HCT116 (cell line): ENCODE measurements around the gene ATCAY. TPM values are rescaled to one million over a fixed set of nuclear protein-coding genes. Genes with fewer than 3 reads are reported as not detected.

Experiments used
- ATAC-seq: fragments of 200-7000 bp; cut with Tn5 transposase; 2 replicates; pipeline ENCODE4 v1.9.1; 2020; ENCODE audit warnings: mild to moderate bottlenecking, moderate library complexity
- BruUV-seq: library from RNA; stranded (reverse); fragments of 400-500 nt; replicated peaks from 2 replicates; lab custom pipeline; 2021; lab: Mats Ljungman, UMichigan
- CTCF ChIA-PET: fragments of 300-600 bp; sonication (Branson Sonifier 250); formaldehyde crosslinking; loops from one replicate; lab custom pipeline; 2021; ENCODE audit warnings: antibody characterized with exemption; lab: Charles Lee
- POLR2A ChIA-PET: fragments of 300-600, 350-600 bp; sonication (Branson Sonifier 250); formaldehyde crosslinking; loops from one replicate; lab custom pipeline; 2021; ENCODE audit warnings: antibody characterized with exemption; lab: Charles Lee
- RAD21 ChIA-PET, 2 experiments: fragments of 300-600 bp; sonication (Branson Sonifier 250); formaldehyde crosslinking; loops; one replicate each; lab custom pipeline; 2023; ENCODE audit warnings: low total read pairs in 2 of 2; ENCODE audit not compliant: uncharacterized antibody in 2 of 2, unreplicated experiment in 2 of 2, low non-redundant PET in 1 of 2; lab: Charles Lee
- DNase-seq: peaks from one replicate; pipeline ENCODE4 v3.0.0-alpha.2; 2010; ENCODE audit warnings: low read depth, low spot score
- H2AFZ ChIP-seq: fragments of 200-600 bp; shearing (Covaris generic), sonication (generic); 2 replicates; pipeline ENCODE4 v1.6.1; 2017; ENCODE audit warnings: low read depth, mixed run types, mixed read lengths, antibody characterized with exemption, low read length; ENCODE audit not compliant: poor library complexity, severe bottlenecking
- H3K27ac ChIP-seq: 2 replicates; pipeline ENCODE4 v1.5.1; 2012; ENCODE audit warnings: low read depth, low read length
- H3K27me3 ChIP-seq: fragments of 200-600 bp; sonication (generic); 2 replicates; pipeline ENCODE4 v1.6.1; 2016; ENCODE audit warnings: mixed run types, low read length, mixed read lengths; ENCODE audit not compliant: insufficient read depth
- H3K36me3 ChIP-seq, 2 experiments: fragments of 200-500 bp in 1 of 2; fragments of 200-600 bp in 1 of 2; sonication (Bioruptor generic) in 1 of 2; sonication (generic) in 1 of 2; 2 replicates each; pipeline versions ENCODE4 v1.5.1 to v1.6.1; 2014 to 2016; ENCODE audit warnings: low read length in 2 of 2, inconsistent platforms in 1 of 2, mixed read lengths in 1 of 2, mixed run types in 1 of 2; ENCODE audit not compliant: insufficient read depth in 2 of 2, control insufficient read depth in 1 of 2
- H3K4me1 ChIP-seq, 2 experiments: fragments of 200-600 bp in 1 of 2; sonication (generic) in 1 of 2; 2 replicates each; pipeline versions ENCODE4 v1.5.1 to v1.6.1; 2012 to 2017; ENCODE audit warnings: low read length in 2 of 2, inconsistent platforms in 1 of 2, mild to moderate bottlenecking in 1 of 2, mixed read lengths in 1 of 2, mixed run types in 1 of 2, moderate library complexity in 1 of 2; ENCODE audit not compliant: insufficient read depth in 2 of 2, control insufficient read depth in 1 of 2
- H3K4me2 ChIP-seq: fragments of 200-600 bp; sonication (generic); 2 replicates; pipeline ENCODE4 v1.6.1; 2017; ENCODE audit warnings: mixed run types, low read length, mixed read lengths
- H3K4me3 ChIP-seq, 2 experiments: fragments of 200-600 bp in 1 of 2; sonication (generic) in 1 of 2; replicated peaks in 1 of 2; 2 replicates each; pipeline ENCODE4 v1.5.1; 2011 to 2016; ENCODE audit warnings: low read length in 2 of 2, control low read depth in 1 of 2, low read depth in 1 of 2, mild to moderate bottlenecking in 1 of 2, mixed read lengths in 1 of 2, mixed run types in 1 of 2
- H3K79me2 ChIP-seq: fragments of 200-600 bp; sonication (generic); 2 replicates; pipeline ENCODE4 v1.6.1; 2017; ENCODE audit warnings: mild to moderate bottlenecking, mixed run types, low read length, moderate library complexity, mixed read lengths; ENCODE audit not compliant: insufficient read depth
- H3K9ac ChIP-seq: fragments of 200-600 bp; sonication (generic); 2 replicates; pipeline ENCODE4 v1.6.1; 2016; ENCODE audit warnings: low read length, mixed read lengths
- H3K9me2 ChIP-seq: fragments of 200-600 bp; sonication (generic), shearing (Covaris generic); 2 replicates; pipeline ENCODE4 v1.6.1; 2017; ENCODE audit warnings: mixed run types, mild to moderate bottlenecking, moderate library complexity; ENCODE audit not compliant: insufficient read depth
- H3K9me3 ChIP-seq, 2 experiments: fragments of 200-500 bp in 1 of 2; fragments of 200-600 bp in 1 of 2; sonication (Bioruptor generic) in 1 of 2; sonication (generic) in 1 of 2; 2 replicates each; pipeline ENCODE4 v1.6.1; 2014 to 2017; ENCODE audit warnings: low read length in 2 of 2, mixed read lengths in 2 of 2, inconsistent platforms in 1 of 2, low read depth in 1 of 2, mild to moderate bottlenecking in 1 of 2, mixed run types in 1 of 2, moderate library complexity in 1 of 2; ENCODE audit not compliant: control insufficient read depth in 1 of 2, insufficient read depth in 1 of 2
- H4K20me1 ChIP-seq: fragments of 200-600 bp; sonication (generic), shearing (Covaris generic); 2 replicates; pipeline ENCODE4 v1.6.1; 2017; ENCODE audit warnings: mixed run types, mild to moderate bottlenecking, moderate library complexity; ENCODE audit not compliant: insufficient read depth
- CBX3 ChIP-seq: IDR thresholded peaks from 2 replicates; pipeline ENCODE4 v1.6.1; 2012; ENCODE audit warnings: low read depth
- CEBPB ChIP-seq: IDR thresholded peaks from 2 replicates; pipeline ENCODE4 v1.6.1; 2012; ENCODE audit warnings: low read depth
- EZH2 ChIP-seq: fragments of 200-600 bp; sonication (generic); IDR thresholded peaks from 2 replicates; pipeline ENCODE4 v1.6.1; 2017; ENCODE audit warnings: antibody characterized with exemption, mixed run types
- FOSL1 ChIP-seq: IDR thresholded peaks from 2 replicates; pipeline ENCODE4 v1.6.1; 2012; ENCODE audit warnings: low read depth
- JUND ChIP-seq: IDR thresholded peaks from 2 replicates; pipeline ENCODE4 v1.6.1; 2012
- POLR2AphosphoS5 ChIP-seq: IDR thresholded peaks from 2 replicates; pipeline ENCODE4 v1.6.1; 2011; ENCODE audit warnings: mild to moderate bottlenecking, low read depth, low read length, moderate library complexity
- RAD21 ChIP-seq: IDR thresholded peaks from 2 replicates; pipeline ENCODE4 v1.6.1; 2012; ENCODE audit warnings: low read depth, mild to moderate bottlenecking
- SIN3A ChIP-seq: IDR thresholded peaks from 2 replicates; pipeline ENCODE4 v1.6.1; 2012; ENCODE audit warnings: low read depth
- SRF ChIP-seq: IDR thresholded peaks from 2 replicates; pipeline ENCODE4 v1.6.1; 2012; ENCODE audit warnings: low read depth
- YY1 ChIP-seq: IDR thresholded peaks from 2 replicates; pipeline ENCODE4 v1.6.1; 2011; ENCODE audit warnings: low read length, low read depth, moderate library complexity, mild to moderate bottlenecking; ENCODE audit not compliant: insufficient replicate concordance; ENCODE audit errors: extremely low read depth
- ZFX ChIP-seq: fragments of 450-650 bp; IDR thresholded peaks from 2 replicates; pipeline ENCODE4 v1.6.1; 2017
- ZNF274 ChIP-seq: fragments of 200-500 bp; sonication (Bioruptor generic); IDR thresholded peaks from 2 replicates; pipeline ENCODE4 v1.6.1; 2014; ENCODE audit warnings: mild to moderate bottlenecking, low read depth, low read length, inconsistent platforms
- intact Hi-C: fragments of 100-400 bp; cut with micrococcal nuclease; formaldehyde crosslinking; loops from 2 replicates; pipeline ENCODE4 v1.10.0; 2022
- total RNA-seq: library from RNA; stranded (reverse); gene quantifications from one replicate; pipeline ENCODE4 v1.2.1, GENCODE V29; 2021; ENCODE audit not compliant: unreplicated experiment
- TF ChIP-seq, protein P1 (sequence below): IDR thresholded peaks from 2 replicates; pipeline ENCODE4 v1.6.1; 2012; ENCODE audit warnings: low read depth

The ATCAY gene
- total RNA-seq, 1 experiment from 2014 or later = not detected

- DNase-seq = peak; percentile 39
- POLR2A ChIA-PET = interaction anchor here (1.1 to 3.0 kb wide), 3 partner anchors 117 to 134 kb away, joined by 4 to 13 read pairs (median 4); partner anchors contain the start of genes DAPK3 and EEF2
- H3K36me3 ChIP-seq = no peaks in the 10 kb centered on the region
- H3K9me3 ChIP-seq = no peaks in the 10 kb centered on the region
- RAD21 ChIA-PET = interaction anchor here in 1 of 2 experiments (2.3 kb wide), 1 partner anchor 120 kb away, joined by 7 read pairs; the partner anchor contains the start of gene DAPK3
- H2AFZ ChIP-seq = no peak overlapping the region
- ATAC-seq = peak; percentile 61
- H4K20me1 ChIP-seq = no peaks in the 10 kb centered on the region
- H3K9ac ChIP-seq = no peak overlapping the region
- TF ChIP-seq ZNF274 (no peak), SRF (no peak), JUND (no peak; the same call in 1 of the 2 replicates), FOSL1 (no peak), CEBPB (no peak), CBX3 (no peak), POLR2AphosphoS5 (no peak), SIN3A (no peak), RAD21 (no peak), YY1 (no peak), EZH2 (no peak), ZFX (no peak)
- TF ChIP-seq, protein P1, sequence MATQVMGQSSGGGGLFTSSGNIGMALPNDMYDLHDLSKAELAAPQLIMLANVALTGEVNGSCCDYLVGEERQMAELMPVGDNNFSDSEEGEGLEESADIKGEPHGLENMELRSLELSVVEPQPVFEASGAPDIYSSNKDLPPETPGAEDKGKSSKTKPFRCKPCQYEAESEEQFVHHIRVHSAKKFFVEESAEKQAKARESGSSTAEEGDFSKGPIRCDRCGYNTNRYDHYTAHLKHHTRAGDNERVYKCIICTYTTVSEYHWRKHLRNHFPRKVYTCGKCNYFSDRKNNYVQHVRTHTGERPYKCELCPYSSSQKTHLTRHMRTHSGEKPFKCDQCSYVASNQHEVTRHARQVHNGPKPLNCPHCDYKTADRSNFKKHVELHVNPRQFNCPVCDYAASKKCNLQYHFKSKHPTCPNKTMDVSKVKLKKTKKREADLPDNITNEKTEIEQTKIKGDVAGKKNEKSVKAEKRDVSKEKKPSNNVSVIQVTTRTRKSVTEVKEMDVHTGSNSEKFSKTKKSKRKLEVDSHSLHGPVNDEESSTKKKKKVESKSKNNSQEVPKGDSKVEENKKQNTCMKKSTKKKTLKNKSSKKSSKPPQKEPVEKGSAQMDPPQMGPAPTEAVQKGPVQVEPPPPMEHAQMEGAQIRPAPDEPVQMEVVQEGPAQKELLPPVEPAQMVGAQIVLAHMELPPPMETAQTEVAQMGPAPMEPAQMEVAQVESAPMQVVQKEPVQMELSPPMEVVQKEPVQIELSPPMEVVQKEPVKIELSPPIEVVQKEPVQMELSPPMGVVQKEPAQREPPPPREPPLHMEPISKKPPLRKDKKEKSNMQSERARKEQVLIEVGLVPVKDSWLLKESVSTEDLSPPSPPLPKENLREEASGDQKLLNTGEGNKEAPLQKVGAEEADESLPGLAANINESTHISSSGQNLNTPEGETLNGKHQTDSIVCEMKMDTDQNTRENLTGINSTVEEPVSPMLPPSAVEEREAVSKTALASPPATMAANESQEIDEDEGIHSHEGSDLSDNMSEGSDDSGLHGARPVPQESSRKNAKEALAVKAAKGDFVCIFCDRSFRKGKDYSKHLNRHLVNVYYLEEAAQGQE = no peak
- no peaks in the 10 kb centered on the region for H3K27me3 ChIP-seq
- peak overlapping the region; percentile 29 for H3K4me2 ChIP-seq
- BruUV-seq = no TSS peak
- CTCF ChIA-PET = interaction anchor here (0.8 to 4.1 kb wide), 13 partner anchors 14 to 357 kb away, joined by 3 to 27 read pairs (median 5); partner anchors contain the start of genes DAPK3 and PIAS4
- peaks cover 21 to 39% of the 10 kb centered on the region in 2 experiments for H3K4me1 ChIP-seq
- H3K9me2 ChIP-seq = no peaks in the 10 kb centered on the region
- H3K27ac ChIP-seq = no peak overlapping the region
- intact Hi-C loops = loop anchor here (1.0 to 10.0 kb wide), 4 partner anchors 119 to 356 kb away; partner anchors contain the start of genes DAPK3 and EEF2
- no peak overlapping the region for H3K4me3 ChIP-seq
- H3K79me2 ChIP-seq = no peaks in the 10 kb centered on the region
Measured at GRCh38 chr19:3851254-3852176, 29.0 kb upstream of the ATCAY start.
